Psoas muscle (tissue), 8 donors: ENCODE results near the gene HOXC13. TPM values are rescaled to one million over a fixed set of nuclear protein-coding genes. Genes with fewer than 3 reads are reported as not detected.

Experiments used
- ATAC-seq, 4 donors: fragments of 200-7000 bp; cut with Tn5 transposase; one replicate each; pipeline ENCODE4 v1.9.1; 2020; ENCODE audit warnings: moderate library complexity in 3 of 4, mild to moderate bottlenecking in 2 of 4
- DNase-seq, 2 donors: peaks; one replicate each; pipeline ENCODE4 v3.0.0-alpha.2; 2020
- H3K27ac ChIP-seq: fragments of 200-600 bp; one replicate; pipeline ENCODE4 v1.8.0; 2022
- H3K27me3 ChIP-seq, 3 donors: fragments of 200-600 bp in 1 of 3; one replicate each; pipeline versions ENCODE4 v1.6.1 to v1.8.0; 2013 to 2022; ENCODE audit warnings: low read length in 2 of 3, mild to moderate bottlenecking in 2 of 3, moderate library complexity in 1 of 3; ENCODE audit not compliant: insufficient read depth in 3 of 3
- H3K36me3 ChIP-seq, 2 donors: fragments of 200-600 bp in 1 of 2; one replicate each; pipeline versions ENCODE4 v1.6.1 to v1.8.0; 2013 to 2022; ENCODE audit warnings: low read depth in 1 of 2, mild to moderate bottlenecking in 1 of 2, moderate library complexity in 1 of 2; ENCODE audit not compliant: insufficient read depth in 1 of 2
- H3K4me1 ChIP-seq: fragments of 200-600 bp; one replicate; pipeline ENCODE4 v1.8.0; 2022
- H3K4me3 ChIP-seq: fragments of 200-600 bp; one replicate; pipeline ENCODE4 v1.8.0; 2022; ENCODE audit warnings: mild to moderate bottlenecking
- H3K9me3 ChIP-seq: fragments of 200-600 bp; one replicate; pipeline ENCODE4 v1.8.0; 2022
- CTCF ChIP-seq: fragments of 200-600 bp; IDR thresholded peaks from one replicate; pipeline ENCODE4 v1.8.0; 2022; ENCODE audit warnings: antibody characterized with exemption
- WGBS, 3 donors: extraction: QIAGEN DNeasy Blood & Tissue Kit; methylation state at CpG; one replicate each; pipeline versions ENCODE4 v1.1.6 to v1.1.7; 2013; 5-methylcytosine and 5-hydroxymethylcytosine counted together
- intact Hi-C, 2 donors: fragments of 100-400 bp; cut with DNase I; formaldehyde crosslinking; loops; one replicate each; pipeline versions ENCODE4 v1.11.0 to v1.14.2; 2022
- polyA plus RNA-seq, 3 donors: library from polyadenylated mRNA; stranded (reverse); fragments of 200-250 nt; gene quantifications; one replicate each; pipeline ENCODE4 v1.2.3, GENCODE V29; 2013
- total RNA-seq, 4 donors: library from RNA; stranded (reverse); fragmentation: NEBNext Ultra II Directional in 2 of 4; extraction: Animal tissue kit (Norgen Biotek cat#: 25700) in 2 of 4; gene quantifications; one replicate each; pipeline versions ENCODE4 v1.2.1 to v1.2.4, GENCODE V29; 2021 to 2023
- donor health status: healthy with polysubstance abuse.
- donor health status: DM: no; HTN: no; CAD: no; lungs with moderate emphysema.
- donor health status: Bipolar disorder and iron deficiency.
- donor health status: healthy.
- donor health status: DM: yes; HTN: yes; CAD: no.
- donor health status: DM: no; HTN: no; CAD: no.
- donor health status: DM: no; HTN: no; CAD: no.
- donor health status: DM: yes; HTN: yes; CAD: no.

HOXC13 gene
- total and polyA plus RNA-seq, 7 donors: 0.23 TPM; not detected in 6

- no peak overlapping the region for H3K4me3 ChIP-seq
- ATAC-seq: no peak
- H3K27ac ChIP-seq: no peak overlapping the region
- no peaks in the 10 kb centered on the region for H3K4me1 ChIP-seq
- H3K36me3 ChIP-seq: no peaks in the 10 kb centered on the region
- WGBS, 3 donors: 8 to 15% (median 11%) methylated on average over 27 to 31 of the region's 31 CpGs
- no peak for TF ChIP-seq CTCF
- intact Hi-C loops: loop anchor here in 1 of 2 donors (1.0 kb wide), 1 partner anchor 10 kb away; no protein-coding TSS in a partner anchor
- H3K27me3 ChIP-seq: peaks cover 8 to 95% (median 29%) of the 10 kb centered on the region in 3 donors
- peak in 1 of 2 donors; percentile 40 for DNase-seq
- H3K9me3 ChIP-seq: no peaks in the 10 kb centered on the region
These were observed 10.4 kb upstream of the HOXC13 start for GRCh38 chr12:53928054-53928835.

- no peak for TF ChIP-seq CTCF
- H3K4me1 ChIP-seq: no peaks in the 10 kb centered on the region
- 29 to 35% (median 32%) methylated on average over 4 of the region's 4 CpGs for WGBS, 3 donors
- H3K4me3 ChIP-seq: no peak overlapping the region
- peaks cover 8 to 95% (median 38%) of the 10 kb centered on the region in 3 donors for H3K27me3 ChIP-seq
- intact Hi-C loops: no loop called here
- no peaks in the 10 kb centered on the region for H3K9me3 ChIP-seq
- no peak overlapping the region for H3K27ac ChIP-seq
- DNase-seq (no peak), ATAC-seq (no peak)
- no peaks in the 10 kb centered on the region for H3K36me3 ChIP-seq
These were observed 9.1 kb upstream of the HOXC13 start for GRCh38 chr12:53929527-53929926.

GRCh38 chr12:53930591-53931255 is 7.9 kb upstream of the HOXC13 start:
- H3K27ac ChIP-seq: no peak overlapping the region
- no peaks in the 10 kb centered on the region for H3K9me3 ChIP-seq
- no peak overlapping the region for H3K4me3 ChIP-seq
- 8 to 14% (median 13%) methylated on average over 30 of the region's 30 CpGs for WGBS, 3 donors
- H3K4me1 ChIP-seq: no peaks in the 10 kb centered on the region
- no peak for TF ChIP-seq CTCF
- peaks cover 8 to 100% (median 47%) of the 10 kb centered on the region in 3 donors for H3K27me3 ChIP-seq
- ATAC-seq: no peak
- DNase-seq: no peak
- intact Hi-C loops: no loop called here
- H3K36me3 ChIP-seq: no peaks in the 10 kb centered on the region

GRCh38 chr12:53931844-53932581 is 6.6 kb upstream of the HOXC13 start:
- no peak for TF ChIP-seq CTCF
- peaks cover 8 to 100% (median 52%) of the 10 kb centered on the region in 3 donors for H3K27me3 ChIP-seq
- no peak overlapping the region for H3K27ac ChIP-seq
- WGBS, 3 donors: 69 to 87% (median 81%) methylated on average over 4 of the region's 4 CpGs
- DNase-seq (no peak), ATAC-seq (no peak)
- intact Hi-C loops: no loop called here
- H3K4me3 ChIP-seq: no peak overlapping the region
- no peaks in the 10 kb centered on the region for H3K9me3 ChIP-seq
- H3K4me1 ChIP-seq: no peaks in the 10 kb centered on the region
- H3K36me3 ChIP-seq: no peaks in the 10 kb centered on the region
